Gastroesophageal sphincter (tissue), 4 donors: ENCODE results near the gene LINC01488. TPM values are rescaled to one million over a fixed set of nuclear protein-coding genes. Genes with fewer than 3 reads are reported as not detected.

Source experiments
- ATAC-seq: fragments of 150-250 bp; one replicate; pipeline ENCODE4 v1.9.1; 2016; ENCODE audit warnings: mild to moderate bottlenecking, moderate library complexity
- H3K27ac ChIP-seq, 4 donors: fragments of 200-600 bp; sonication (generic) in 3 of 4; 1 replicate in 3 of 4; 2 replicates in 1 of 4; pipeline ENCODE4 v1.5.1; 2016 to 2019
- H3K27me3 ChIP-seq: fragments of 200-600 bp; sonication (generic); one replicate; pipeline ENCODE4 v1.5.1; 2019
- H3K36me3 ChIP-seq, 2 donors: fragments of 200-600 bp; sonication (generic); one replicate each; pipeline ENCODE4 v1.5.1; 2019; ENCODE audit warnings: control low read depth in 1 of 2
- H3K4me1 ChIP-seq, 3 donors: fragments of 200-600 bp; sonication (generic); 1 replicate in 2 of 3; 2 replicates in 1 of 3; pipeline ENCODE4 v1.5.1; 2016 to 2019; ENCODE audit warnings: control low read depth in 2 of 3
- H3K4me3 ChIP-seq, 2 donors: fragments of 200-600 bp; sonication (generic); one replicate each; pipeline ENCODE4 v1.5.1; 2019; ENCODE audit warnings: mild to moderate bottlenecking in 1 of 2, moderate library complexity in 1 of 2
- H3K9me3 ChIP-seq, 3 donors: fragments of 200-600 bp; sonication (generic); one replicate each; pipeline ENCODE4 v1.5.1; 2017 to 2019; ENCODE audit warnings: control low read depth in 2 of 3
- CTCF ChIP-seq, 4 experiments: fragments of 200-600 bp in 2 of 4; fragments of 450-650 bp in 2 of 4; sonication (generic) in 1 of 4; IDR thresholded peaks; one replicate each; pipeline ENCODE4 v1.5.1; 2017 to 2019; ENCODE audit warnings: antibody characterized with exemption in 4 of 4, mild to moderate bottlenecking in 2 of 4, moderate library complexity in 2 of 4
- EP300 ChIP-seq: sonication (generic); formaldehyde crosslinking; IDR thresholded peaks from one replicate; pipeline ENCODE4 v1.6.1; 2017; ENCODE audit warnings: antibody characterized with exemption, mild to moderate bottlenecking
- POLR2A ChIP-seq, 2 donors: fragments of 450-650 bp; IDR thresholded peaks; one replicate each; pipeline ENCODE4 v1.6.1; 2017; ENCODE audit warnings: antibody characterized with exemption in 2 of 2, mild to moderate bottlenecking in 2 of 2, moderate library complexity in 1 of 2
- POLR2AphosphoS5 ChIP-seq: sonication (generic); formaldehyde crosslinking; IDR thresholded peaks from one replicate; pipeline ENCODE4 v1.6.1; 2017; ENCODE audit warnings: antibody characterized with exemption
- WGBS, 2 donors: methylation state at CpG; one replicate each; pipeline ENCODE4 v1.1.5; 2018; ENCODE audit warnings: low coverage in 1 of 2; 5-methylcytosine and 5-hydroxymethylcytosine counted together
- total RNA-seq, 4 donors: library from RNA; depleted of rRNA; stranded (reverse); fragments of >200 nt; gene quantifications; one replicate each; pipeline ENCODE4 v1.1.0, GENCODE V29; 2016

Gene LINC01488
- total RNA-seq, 4 donors from 2014 or later = not detected

- peak overlapping the region in 2 of 4 donors; percentile 77 to 83 for H3K27ac ChIP-seq
- ATAC-seq = no peak
- WGBS, 2 donors = 78 to 79% methylated on average over 9 of the region's 10 CpGs
- H3K4me3 ChIP-seq = no peak overlapping the region
- H3K36me3 ChIP-seq = no peaks in the 10 kb centered on the region
- H3K4me1 ChIP-seq = peaks cover 0 to 32% (median 20%) of the 10 kb centered on the region in 3 donors
- H3K27me3 ChIP-seq = no peaks in the 10 kb centered on the region
- TF ChIP-seq POLR2AphosphoS5 = no peak
- TF ChIP-seq EP300 = no peak
- TF ChIP-seq POLR2A (IDR thresholded peaks at IDR 0.05) = no peak
- no peak for TF ChIP-seq CTCF (IDR thresholded peaks at IDR 0.05)
- H3K9me3 ChIP-seq = no peaks in the 10 kb centered on the region
These were observed 39.3 kb upstream of the LINC01488 start for GRCh38 chr11:69442012-69442806.

GRCh38 chr11:69442807-69443137 is 38.7 kb upstream of the LINC01488 start:
- TF ChIP-seq CTCF (IDR thresholded peaks at IDR 0.05) (no peak), POLR2AphosphoS5 (no peak), EP300 (no peak), POLR2A (IDR thresholded peaks at IDR 0.05) (no peak)
- Histone ChIP-seq H3K4me3 (peak overlapping the region in 1 of 2 donors; percentile 45), H3K4me1 (peaks cover 0 to 32% (median 22%) of the 10 kb centered on the region in 3 donors), H3K27ac (peak overlapping the region in 3 of 4 donors; percentile 77 to 83 (median 81)), H3K27me3 (no peaks in the 10 kb centered on the region), H3K36me3 (no peaks in the 10 kb centered on the region), H3K9me3 (no peaks in the 10 kb centered on the region)
- WGBS, 2 donors = 28 to 40% methylated on average over 4 of the region's 10 CpGs
- ATAC-seq = peak; percentile 3

- Histone ChIP-seq H3K9me3 (no peaks in the 10 kb centered on the region), H3K4me1 (peaks cover 0 to 32% (median 25%) of the 10 kb centered on the region in 3 donors), H3K36me3 (no peaks in the 10 kb centered on the region), H3K27me3 (no peaks in the 10 kb centered on the region), H3K27ac (peak overlapping the region in 3 of 4 donors; percentile 77 to 83 (median 81)), H3K4me3 (peak overlapping the region; percentile 8 to 45)
- peak; percentile 92 for ATAC-seq
- TF ChIP-seq EP300 = no peak
- TF ChIP-seq POLR2A (IDR thresholded peaks at IDR 0.05) = peak; percentile 35 to 48
- no peak for TF ChIP-seq CTCF (IDR thresholded peaks at IDR 0.05)
- TF ChIP-seq POLR2AphosphoS5 = peak; percentile 44
- 0% methylated on average over 1 to 7 of the region's 48 CpGs for WGBS, 2 donors
These were observed 38.1 kb upstream of the LINC01488 start for GRCh38 chr11:69443138-69443967.

- TF ChIP-seq CTCF (IDR thresholded peaks at IDR 0.05) (no peak), POLR2A (IDR thresholded peaks at IDR 0.05) (no peak), EP300 (no peak), POLR2AphosphoS5 (no peak)
- no peaks in the 10 kb centered on the region for H3K27me3 ChIP-seq
- H3K4me3 ChIP-seq = peak overlapping the region in 1 of 2 donors; percentile 45
- no peaks in the 10 kb centered on the region for H3K36me3 ChIP-seq
- WGBS, 2 donors = no CpG with 5 or more reads among the region's 6 CpGs
- peaks cover 0 to 38% (median 26%) of the 10 kb centered on the region in 3 donors for H3K4me1 ChIP-seq
- ATAC-seq = no peak
- H3K9me3 ChIP-seq = no peaks in the 10 kb centered on the region
- peak overlapping the region in 3 of 4 donors; percentile 77 to 83 (median 81) for H3K27ac ChIP-seq
These were observed 37.5 kb upstream of the LINC01488 start for GRCh38 chr11:69443968-69444364.
